UCSD-AML1 (cell line): ENCODE data around the gene EVC2.
"Not testable (repeated sequence)": the region's sequence is repeated elsewhere in the genome, so short reads cannot be mapped to it uniquely, and the experiment has no call there.

Experiments used
- DNase-seq: peaks from one replicate; lab custom pipeline; 2025; ENCODE audit not compliant: unreplicated experiment; lab: John Stamatoyannopoulos, UW

The EVC2 gene

DNA sequence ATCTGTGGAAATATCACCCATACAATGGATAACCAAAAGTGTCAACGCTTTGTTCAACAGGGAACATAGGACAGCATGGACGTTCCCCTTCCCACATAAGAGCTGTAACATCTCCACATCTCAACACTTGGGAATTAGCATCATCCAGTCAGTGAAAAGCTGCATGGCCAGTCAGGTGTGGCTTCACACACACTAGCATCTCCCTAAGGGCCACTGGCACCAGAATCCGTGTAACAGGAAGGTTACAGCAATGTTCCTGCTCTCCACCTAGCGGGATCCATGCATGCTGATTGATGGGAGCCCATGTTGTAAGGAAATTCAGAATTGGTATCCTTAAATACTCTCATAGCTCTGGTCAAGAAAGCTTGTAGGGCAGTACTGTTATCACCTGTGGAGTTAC, 78.8 kb downstream of the EVC2 start:
- no peak for DNase-seq

DNA sequence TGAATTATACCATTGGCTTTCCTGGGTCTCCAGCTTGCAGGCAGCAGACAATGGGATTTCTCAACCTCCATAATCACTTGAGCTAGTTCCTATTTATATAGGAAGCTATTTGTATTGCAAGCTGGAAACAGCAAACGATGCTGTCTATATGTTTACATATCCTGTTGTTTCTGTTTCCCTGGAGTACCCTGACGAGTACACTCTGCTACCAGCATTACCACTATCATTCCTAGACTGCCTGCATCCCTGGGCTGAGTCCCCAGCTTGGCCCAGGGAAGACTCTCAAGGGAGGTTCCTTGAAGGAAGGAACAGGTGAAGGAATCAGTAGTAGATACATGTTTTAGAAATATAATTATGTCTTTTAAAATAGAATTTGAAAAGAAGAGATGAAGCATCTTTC, 81.4 kb downstream of the EVC2 start:
- no peak for DNase-seq

DNA sequence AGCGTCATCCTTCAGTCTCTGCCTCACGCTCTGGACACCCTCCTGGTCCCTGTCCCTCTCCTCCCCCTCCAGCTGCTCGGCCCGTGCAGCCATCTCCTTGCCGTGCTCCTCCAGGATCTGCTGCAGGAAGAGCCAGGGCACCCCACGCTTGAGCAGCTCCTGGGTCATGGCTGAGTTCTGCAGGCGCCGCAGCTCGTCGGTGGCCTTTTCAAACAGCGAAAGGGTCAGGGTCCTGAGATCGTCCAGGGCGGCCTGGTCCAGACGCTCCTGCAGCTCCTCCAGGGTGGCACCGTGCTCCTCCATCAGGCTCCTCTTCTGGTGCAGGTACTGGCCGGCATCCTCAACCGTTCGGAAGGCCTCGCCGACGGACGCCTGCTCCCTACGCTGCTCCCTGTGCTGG, 85.8 kb downstream of the EVC2 start:
- DNase-seq = no peak

DNA sequence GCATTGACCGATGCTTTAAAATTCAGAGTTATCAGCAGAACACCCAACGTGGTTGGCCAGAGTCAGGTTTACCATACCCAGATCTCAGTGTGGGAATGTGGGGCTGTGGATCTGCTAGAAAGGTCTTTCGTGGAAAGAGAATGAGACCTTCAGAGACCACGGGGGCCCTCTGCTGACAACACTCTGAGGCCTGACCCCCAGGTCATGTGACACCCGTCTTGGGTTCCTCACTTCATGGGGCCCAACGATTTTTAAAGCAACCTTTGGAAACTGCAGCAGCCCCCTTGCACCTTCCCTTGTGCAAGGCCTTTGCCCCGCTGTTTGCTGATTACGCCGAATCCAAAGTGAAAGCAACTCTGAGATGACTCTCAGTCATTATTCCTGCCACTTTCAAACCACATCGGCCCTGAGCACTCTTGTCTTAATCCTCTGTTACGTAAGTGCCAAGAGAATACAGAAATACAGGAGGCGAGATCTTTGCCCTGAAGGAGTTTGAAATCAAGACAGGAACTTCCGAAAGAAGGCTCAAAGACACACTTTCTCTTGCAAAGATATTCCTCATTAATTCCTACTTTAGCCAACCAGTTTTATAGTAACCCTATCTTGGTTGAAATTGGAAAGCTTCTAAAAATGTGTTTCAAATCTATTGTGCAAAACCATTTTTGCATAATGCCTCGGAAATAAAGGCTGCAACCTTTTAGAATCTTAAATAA, 88.3 kb downstream of the EVC2 start:
- no peak for DNase-seq

DNA sequence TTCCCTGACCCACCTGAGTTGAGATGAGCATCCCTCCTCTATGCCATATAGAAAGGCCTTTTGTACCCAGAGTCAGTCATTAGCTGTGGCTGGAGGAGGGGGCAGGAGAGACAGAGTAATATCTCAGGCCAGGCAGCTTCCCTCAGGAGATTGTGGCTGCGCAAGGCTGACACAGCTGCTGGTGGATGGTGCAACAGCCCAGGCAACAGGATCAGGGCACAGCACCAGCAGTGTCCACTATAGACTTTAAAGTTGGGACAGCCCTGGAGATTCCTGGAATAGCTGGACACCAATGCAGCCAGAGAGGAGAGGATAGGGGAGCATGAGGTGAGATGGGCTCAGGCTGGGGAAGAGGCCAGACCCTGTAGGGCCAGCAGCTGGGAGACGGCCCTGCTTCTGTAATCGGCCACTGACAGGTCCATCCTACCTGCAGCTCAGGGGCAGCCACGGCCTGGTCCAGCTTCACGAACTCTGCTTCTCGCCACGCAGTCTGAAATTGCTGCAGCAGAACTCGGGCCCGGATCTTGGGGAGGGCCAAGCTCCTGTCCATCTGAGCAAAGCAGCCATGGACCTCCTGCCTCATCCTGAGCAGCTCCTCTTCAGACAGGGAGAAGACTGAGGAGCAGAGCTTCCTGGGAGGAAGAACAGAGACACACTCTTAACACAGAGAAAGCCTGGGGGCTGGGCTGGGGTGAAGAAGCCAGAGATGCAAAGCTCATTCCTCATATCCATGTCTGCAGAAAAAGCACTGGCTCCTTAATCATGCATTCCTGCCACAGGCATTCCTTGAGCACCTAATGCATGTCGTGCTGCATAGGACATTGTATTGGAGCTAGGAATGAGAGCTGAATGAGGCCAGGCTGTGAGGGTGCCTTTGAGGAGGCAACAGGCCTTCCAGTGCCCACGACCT, 90.1 kb downstream of the EVC2 start:
- DNase-seq = no peak

DNA sequence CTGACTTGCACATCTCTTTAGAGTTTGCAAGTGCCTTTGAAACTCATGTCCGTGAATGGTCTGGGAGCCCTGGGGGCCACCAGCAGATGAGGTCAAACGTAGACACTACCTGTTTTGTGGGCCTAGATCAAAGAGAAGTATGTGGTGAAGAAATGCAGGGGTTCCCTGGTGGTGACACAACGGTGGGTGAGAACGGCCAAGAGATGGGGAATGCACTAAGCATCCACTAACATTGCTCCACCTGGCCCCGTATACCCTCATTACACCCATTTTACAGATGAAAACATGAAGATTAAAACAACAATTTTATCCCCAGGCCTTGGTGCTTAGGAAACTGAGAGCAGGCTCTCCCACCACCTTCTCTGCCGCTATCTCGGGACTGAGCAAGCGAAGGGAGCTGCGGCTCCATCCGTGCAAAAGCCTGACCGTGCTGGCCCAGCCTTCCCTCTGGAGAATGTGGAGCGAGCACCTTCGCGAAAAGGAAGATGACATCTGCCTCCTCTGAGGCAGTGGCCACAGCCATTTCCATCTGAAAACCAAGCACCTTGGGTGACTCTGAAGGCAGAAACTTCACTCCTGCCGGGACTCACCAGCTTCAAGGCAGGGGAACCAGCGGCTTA, 91.9 kb downstream of the EVC2 start:
- DNase-seq = no peak

DNA sequence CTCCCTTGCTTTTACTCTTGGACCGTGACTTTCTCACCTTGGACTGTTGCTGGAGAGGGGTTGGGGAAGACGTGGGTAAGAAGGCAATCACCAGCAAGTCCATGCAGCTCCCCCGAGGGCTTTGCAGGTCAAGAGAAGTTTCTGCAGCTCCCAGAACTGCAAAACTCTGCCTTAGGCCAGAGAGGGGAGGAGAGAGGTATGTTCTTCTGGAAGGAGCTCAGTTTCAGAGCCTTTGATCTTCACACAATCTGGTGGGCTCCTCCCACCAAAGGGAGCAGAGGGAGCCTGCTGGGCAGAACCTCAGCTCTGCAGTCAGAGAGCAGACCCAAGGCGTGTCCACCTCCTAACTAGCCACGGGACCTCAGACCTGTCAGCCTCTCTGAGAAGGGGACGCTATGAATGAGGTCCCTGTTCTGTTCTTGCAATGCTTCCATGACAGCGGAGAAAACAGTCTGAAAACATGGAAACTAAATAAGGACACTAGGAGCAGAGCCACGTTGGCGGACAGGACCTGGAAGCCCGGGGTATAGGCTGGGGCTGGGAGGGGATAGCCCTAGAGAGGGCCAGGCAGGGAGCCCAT, 92.8 kb downstream of the EVC2 start:
- DNase-seq = no peak

DNA sequence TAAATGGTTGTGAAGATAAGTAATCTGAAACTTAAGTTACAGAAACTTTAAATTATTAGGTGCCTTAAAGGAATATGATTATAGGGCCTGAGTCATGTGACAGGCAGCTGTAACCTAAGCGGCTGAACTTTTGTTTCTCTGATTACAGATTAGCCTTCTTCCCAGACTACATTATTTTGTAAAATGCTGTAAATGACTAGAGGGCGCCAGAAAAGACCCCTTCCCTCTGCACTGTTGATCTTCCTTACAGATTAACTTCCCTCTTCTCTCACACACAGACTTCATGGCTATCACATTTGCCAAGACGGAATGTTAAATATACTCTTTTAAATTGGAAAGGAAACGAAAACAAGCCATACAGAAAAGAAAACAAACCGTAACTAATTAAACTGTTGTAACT, 96.6 kb downstream of the EVC2 start:
- no peak for DNase-seq

DNA sequence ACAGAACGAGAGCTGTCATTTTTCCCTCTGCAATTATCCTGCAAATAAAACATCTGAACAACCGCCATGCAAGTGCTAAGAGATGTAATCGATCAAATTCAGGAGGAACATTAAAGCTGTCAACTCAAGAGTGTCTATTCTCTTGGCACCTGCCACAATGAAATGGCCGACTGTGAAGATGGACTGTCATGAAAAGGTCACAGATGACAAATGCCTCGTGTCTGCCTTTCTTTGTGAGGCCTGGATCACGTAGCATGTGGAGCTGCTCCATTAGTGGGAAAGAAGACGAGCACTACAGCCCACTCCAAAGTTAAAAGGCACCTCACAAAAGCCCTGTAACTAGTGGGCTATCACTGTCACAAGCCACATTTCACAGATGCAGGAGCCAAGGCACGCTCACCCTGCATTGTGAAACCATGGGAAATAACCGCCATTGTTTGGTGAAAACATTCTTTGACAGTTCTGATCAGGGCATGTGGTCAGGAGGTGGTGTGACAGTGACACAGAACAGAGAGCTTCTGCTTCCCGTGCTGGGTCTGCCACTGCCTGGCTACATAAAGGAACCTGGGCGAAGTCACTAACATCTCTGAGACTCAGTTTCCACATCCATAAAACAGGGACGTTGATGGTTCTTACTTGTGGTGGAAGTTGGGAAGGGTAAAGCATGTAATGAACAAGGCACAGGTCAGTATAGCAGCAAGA, 98.9 kb downstream of the EVC2 start:
- DNase-seq = no peak

DNA sequence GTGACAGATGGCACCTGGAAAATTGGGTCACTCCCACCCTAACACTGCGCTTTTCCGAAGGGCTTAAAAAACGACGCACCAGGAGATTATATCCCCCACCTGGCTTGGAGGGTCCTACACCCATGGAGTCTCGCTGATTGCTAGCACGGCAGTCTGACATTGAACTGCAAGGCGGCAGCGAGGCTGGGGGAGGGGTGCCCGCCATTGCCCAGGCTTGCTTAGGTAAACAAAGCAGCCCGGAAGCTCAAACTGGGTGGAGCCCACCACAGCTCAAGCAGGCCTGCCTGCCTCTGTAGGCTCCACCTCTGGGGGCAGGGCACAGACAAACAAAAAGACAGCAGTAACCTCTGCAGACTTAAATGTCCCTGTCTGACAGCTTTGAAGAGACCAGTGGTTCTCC, 114.5 kb downstream of the EVC2 start:
- not testable (repeated sequence) for DNase-seq

DNA sequence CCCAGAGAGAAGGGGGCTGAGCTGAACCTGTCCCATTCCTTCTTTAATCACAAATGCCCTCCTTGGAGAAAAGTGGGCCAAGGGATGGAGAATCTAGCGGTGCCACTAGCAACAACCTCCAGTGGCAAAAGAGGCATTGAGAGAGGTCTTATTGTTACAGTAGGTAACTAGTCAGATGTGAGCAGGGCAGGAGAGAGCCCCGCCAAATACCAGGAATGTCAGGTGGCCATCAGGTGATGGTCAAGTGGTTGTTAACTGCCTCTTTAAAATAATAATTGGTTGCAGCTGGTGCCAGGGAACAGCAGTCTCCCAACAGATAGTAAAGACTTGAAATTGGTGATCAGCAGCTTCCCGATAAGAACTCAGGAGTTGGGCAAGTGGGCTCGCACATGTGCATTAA, 116.1 kb downstream of the EVC2 start:
- no peak for DNase-seq

DNA sequence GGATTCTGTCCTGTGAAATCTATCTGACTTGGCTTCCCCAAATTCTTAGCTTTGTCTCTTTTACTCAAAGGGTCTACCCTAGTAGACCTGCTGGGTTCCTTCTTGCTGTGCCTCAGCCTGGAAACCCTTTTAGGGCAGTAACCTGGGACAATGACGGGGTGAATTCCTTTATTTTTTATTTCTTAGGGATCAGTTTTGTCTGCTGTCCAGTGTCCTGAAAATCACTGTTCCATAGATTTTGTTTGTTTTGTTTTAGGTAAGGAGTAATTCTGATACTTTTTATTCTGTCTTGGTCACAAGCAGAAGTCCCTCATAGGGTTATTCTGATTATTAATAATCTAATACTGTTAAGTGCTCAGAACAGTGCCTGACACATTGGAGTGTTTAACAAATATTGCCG, 118.9 kb downstream of the EVC2 start:
- DNase-seq = no peak

DNA sequence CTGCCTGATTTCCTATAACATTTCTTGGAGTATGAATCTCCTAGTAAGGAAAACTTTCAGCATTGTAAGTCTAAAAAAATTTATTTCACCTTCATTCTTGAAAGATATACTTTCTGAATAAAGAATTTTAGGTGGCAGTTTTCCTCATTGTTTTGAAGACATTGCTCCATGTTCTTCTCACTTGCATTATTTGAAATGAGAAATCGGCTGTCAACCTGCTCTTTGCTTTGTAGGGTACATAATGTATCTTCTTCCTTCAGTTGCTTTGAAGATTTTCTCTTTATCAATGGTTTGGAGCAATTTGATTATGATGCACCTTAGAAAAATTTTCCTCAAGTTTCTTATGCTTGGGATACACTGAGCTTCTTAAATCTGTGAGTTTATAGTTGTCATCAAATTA, 120.3 kb downstream of the EVC2 start:
- no peak for DNase-seq

DNA sequence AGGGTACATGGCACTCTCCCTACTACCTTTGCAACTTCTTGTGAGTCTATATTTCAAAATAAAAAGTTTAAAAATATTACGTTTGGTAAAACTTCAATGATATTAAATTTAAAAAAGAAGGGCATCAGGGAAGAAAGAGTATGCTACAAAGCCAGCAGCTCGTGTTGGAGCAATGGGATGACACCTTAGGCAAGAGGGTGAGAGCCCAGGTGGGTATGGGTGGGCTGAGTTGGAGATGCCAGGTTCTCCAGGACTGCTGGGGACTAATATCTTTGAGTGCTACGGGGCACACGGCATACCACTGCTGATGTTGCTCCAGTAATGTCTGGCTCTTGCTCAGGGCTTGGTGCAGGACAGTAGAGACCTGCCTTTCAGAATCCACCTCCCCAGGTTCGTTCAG, 132.4 kb downstream of the EVC2 start:
- DNase-seq = no peak

DNA sequence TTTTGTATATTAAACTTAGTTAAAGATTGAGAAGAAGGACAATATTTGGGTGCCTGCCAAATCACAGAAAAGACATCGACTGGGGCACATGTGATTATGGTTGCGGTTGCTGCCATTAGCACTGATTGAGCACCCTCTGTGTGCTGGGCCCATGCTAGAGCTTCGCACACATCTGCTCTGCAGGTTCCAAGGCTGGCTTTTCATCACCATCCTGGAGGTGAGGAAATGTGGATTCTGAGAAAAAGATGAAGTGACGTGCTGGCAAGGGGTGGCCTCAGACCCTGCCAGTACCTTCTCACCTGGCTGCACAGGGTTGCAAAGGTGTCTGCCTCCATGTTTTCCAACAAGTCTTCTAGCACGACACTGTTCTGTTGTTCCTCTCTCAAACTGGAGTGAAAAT, 134.0 kb downstream of the EVC2 start:
- no peak for DNase-seq

DNA sequence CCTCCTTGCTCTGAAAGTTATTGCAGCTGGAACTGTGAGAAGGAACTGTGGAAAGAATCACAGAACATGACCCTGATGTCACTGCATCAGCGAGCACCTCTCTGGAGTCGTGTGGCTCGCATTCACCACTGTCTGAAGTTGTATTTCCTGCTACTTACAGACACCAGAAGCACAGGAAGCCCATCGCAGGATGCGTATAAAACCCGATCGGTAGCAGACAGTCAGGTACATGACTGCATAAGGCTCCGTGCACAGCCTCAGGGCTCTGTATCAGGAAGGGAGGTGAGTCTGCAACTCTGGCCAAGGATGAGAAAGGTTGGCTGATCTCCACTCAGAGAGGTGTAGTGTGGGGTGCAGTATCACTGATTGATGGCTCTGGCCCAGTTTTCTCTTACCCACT, 134.4 kb downstream of the EVC2 start:
- DNase-seq = no peak

DNA sequence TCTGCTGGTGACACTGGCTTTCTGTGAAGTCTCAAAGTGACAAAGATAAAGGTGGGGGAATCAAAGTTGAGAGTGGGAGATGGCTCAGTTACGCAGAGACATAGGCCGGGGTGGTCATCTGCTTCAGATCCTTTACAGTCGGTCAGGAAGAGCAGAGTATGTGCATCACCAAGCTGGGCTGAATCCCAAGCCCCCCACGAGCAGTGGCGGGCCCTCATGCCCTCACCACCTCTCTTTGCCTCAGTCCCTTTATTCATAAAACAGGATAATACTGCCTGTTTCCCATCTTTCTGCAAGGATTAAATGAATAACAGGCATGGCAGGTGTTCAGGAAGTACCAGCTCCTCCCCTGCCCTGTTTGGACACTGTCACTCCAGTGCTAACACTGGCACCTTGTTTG, 135.6 kb downstream of the EVC2 start:
- no peak for DNase-seq

DNA sequence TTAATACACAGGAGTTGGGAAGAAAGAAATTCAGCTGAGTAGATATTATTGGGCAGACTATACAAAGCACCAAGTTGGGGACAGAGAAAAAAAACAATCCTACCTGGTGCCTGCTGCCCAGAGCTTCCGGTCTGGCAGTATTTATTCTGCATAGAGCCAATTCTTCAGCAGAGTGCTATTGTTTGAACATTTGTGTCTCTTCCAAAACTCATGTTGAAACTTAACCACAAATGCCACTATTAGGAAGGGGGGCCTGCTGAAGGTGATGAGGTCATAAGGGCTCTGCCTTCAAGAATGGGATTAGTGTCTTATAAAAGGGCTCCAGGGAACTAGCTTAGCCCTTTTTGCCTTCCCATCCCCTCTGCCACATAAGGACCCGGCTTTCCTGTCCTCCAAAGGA, 136.2 kb downstream of the EVC2 start:
- DNase-seq = no peak

DNA sequence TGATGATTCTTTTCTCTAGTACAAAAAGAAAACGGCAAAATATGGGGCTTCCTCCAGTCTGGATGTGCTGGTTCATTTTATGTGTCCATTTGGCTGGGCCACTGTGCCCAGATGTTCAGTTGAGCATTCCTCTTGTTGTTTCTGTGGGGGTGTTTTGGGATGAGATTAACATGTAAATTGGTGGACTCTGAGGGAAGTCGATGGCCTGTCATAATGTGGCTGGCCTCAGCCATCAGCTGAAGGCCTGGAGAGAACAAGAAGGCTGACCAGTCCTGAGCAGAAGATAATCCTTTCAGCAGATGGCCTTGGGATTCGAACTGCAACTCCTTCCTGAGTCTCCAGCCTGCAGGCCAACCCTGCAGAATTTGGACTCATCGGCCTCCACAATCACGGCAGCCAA, 136.7 kb downstream of the EVC2 start:
- DNase-seq = no peak

DNA sequence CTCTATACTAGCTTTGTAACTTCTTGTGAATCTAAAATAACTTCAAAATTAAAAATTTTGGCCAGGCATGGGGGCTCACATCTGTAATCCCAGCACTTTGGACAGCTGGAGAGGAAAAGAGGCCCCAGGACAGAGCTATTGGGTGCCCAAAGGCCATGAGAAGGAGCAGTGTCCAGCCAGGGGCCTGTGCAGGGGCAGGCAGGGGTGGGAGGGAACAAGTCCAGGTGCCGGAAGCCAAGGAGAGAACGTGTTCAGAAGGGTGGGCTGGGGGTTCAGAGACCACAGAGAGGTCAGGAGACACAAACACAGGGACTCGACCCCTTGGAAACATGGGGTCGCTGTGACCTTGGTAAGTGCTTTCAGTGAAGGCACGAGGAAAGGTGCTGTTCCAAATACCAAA, 138.9 kb downstream of the EVC2 start:
- DNase-seq = no peak

DNA sequence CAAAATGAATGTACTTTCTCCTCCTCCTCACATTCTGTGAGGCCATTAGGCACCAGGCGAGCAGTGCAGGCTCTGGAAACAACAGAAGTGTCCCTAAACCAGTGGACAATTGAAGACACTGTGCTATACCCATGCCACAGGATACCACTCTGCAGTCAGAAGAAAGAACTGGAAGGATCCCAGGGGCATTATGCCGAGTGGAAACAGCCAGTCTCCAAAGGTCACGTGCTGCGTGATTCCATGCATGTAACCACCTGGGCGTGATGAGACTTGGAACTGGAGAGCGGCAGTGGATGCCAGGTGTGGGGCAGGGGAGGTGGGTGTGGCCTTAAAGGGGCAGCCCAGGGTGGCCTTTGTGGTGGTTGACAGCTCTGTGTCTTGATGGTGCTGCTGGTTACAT, 139.4 kb downstream of the EVC2 start:
- DNase-seq = no peak
